SK-MEL-5 (cell line): ENCODE measurements around the gene UBXN10. TPM values are rescaled to one million over a fixed set of nuclear protein-coding genes. Genes with fewer than 3 reads are reported as not detected.
"Not testable (repeated sequence)": the region's sequence is repeated elsewhere in the genome, so short reads cannot be mapped to it uniquely, and the experiment has no call there.

Source experiments
- DNase-seq: peaks from one replicate; pipeline ENCODE4 v3.0.0-alpha.2; 2016; ENCODE audit warnings: low read depth, low spot score
- in situ Hi-C: cut with HindIII; loops from 2 replicates; pipeline ENCODE4 v1.10.0; 2016; ENCODE audit warnings: low sequenced_read_pairs, high pct_unique_total_duplicates, low pct_unique_long_range_greater_than_20kb
- total RNA-seq: library from RNA; depleted of rRNA; stranded (reverse); fragments of >200 nt; shearing (Covaris generic); gene quantifications from 2 replicates; pipeline ENCODE4 v1.2.3, GENCODE V29; 2014

UBXN10 gene
- total RNA-seq, 1 experiment from 2014 or later = 0.08 TPM

DNA sequence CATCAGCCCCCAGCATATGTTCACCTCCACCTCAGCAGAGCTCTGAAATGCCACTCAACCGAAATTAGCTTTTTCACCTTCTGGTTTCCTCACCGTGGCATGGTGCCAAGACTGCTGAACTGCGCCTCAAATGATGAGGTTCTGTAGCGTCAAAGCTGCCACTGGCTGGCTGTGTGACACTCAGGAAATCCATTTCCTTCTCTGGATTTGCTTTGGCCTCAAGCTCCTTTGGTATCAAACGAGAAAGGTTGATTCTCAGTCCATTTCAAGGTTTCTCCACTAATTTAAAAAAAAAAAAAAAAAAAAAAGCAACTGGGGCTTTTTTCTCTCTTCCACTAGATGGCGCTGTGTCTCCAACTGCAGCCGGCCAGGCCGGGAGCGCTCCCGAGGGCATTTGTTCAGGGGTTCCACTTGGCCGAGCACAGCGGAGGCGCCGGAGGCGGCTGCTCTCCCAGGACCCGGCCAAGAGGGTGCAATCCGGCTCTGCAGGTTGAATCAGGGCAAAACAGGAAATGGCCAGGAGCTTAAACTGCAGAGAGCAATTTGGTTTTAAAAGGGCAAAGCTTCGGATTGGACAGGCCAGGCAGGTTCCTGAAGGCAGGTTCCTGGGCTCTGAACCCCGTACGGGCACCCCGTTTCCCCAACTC is 26.9 kb downstream of the UBXN10 start:
- peak; percentile 58 for DNase-seq
- in situ Hi-C loops = no loop called here

DNA sequence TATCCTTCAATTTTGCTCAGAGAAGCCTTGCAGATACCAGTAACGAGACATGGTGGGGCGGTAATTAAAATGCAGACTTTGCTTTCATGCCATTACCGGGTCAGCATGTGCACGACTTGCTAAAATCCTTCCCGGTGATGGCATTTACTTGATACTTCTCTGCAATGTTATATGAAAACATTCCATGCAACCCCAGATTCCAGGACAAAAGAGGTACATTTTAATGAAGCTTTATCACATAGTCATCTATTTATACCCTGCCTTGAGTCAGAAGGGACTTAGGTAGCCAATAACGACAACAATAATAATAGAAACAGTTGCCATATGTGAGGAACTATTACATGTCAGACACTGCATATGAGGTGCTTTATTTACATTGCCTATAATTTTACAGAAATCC is 29.8 kb downstream of the UBXN10 start:
- no peak for DNase-seq
- in situ Hi-C loops = no loop called here

DNA sequence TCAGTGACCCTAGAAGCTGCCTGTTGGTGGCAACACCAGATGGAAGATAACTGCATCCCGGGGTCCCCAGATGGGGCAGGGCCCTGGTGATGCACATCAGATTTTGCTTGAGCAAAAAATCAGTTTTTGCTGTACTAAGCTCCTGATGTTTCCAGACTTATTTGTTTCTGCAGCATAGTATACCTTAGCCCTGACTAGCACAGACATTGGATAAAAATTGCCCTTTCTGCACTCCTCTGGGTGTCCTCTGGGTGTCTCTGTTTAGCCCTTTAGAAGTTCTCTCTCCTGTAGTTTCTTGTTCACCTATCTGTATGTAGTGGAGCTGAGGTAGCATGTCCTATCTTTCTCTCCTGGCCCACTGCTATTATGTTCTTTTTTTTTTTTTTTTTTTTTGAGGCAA is 30.7 kb downstream of the UBXN10 start:
- DNase-seq = peak; percentile 46
- in situ Hi-C loops = no loop called here

DNA sequence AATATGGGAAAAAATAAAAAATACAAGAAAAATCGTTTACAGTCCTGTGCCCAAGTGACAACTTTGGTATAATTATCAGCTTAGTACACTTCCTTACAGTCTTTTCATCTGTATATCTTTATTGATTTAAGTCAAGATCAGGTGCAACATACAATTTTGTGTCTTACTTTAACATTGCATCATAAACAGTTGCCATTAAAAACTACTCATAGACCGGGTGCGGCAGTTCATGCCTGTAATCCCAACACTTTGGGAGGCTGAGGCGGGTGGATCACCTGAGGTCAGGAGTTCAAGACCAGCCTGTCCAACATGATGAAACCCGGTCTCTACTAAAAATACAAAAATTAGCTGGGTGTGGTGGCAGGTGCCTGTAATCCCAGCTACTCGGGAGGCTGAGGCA is 33.2 kb downstream of the UBXN10 start:
- in situ Hi-C loops, DNase-seq: not testable (repeated sequence)

DNA sequence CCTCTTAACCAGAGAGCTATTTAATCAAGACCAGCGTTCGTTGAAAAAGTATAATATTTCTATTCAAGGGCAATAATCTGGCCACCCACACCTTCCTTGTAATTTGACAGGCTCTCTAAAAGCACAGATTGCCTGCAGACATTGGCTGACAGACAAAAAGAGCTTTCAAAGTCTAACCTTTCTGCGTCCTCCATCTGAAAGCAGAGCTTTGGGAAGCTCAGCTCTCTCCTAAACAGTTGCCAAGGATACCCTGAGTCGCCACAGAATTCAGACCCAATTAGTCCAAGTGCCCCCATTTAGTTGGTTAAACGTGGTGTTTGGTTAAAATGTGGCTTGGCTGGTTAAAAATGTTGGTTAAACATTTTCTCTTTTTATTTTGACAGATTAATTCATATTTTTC is 34.1 kb downstream of the UBXN10 start:
- peak; percentile 70 for DNase-seq
- in situ Hi-C loops = no loop called here

DNA sequence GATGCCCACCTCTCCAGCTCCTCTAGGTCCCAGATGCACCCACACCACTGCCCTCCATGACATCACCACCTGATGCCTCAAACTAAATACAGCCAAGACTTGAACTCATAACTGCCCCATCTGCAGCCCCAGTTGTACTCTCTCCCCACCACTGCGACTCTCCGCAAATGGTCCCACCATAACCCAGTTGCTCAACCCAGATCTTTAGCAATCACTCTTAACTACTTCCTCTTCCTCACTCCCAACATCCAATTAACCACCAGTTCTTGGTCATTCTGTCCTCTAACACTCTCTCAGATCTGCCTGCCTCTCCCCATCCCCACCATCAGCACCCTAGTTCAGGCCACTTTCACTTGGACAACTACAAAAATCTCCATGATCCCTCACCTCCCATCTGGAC is 37.2 kb downstream of the UBXN10 start:
- in situ Hi-C loops = no loop called here
- DNase-seq = no peak

DNA sequence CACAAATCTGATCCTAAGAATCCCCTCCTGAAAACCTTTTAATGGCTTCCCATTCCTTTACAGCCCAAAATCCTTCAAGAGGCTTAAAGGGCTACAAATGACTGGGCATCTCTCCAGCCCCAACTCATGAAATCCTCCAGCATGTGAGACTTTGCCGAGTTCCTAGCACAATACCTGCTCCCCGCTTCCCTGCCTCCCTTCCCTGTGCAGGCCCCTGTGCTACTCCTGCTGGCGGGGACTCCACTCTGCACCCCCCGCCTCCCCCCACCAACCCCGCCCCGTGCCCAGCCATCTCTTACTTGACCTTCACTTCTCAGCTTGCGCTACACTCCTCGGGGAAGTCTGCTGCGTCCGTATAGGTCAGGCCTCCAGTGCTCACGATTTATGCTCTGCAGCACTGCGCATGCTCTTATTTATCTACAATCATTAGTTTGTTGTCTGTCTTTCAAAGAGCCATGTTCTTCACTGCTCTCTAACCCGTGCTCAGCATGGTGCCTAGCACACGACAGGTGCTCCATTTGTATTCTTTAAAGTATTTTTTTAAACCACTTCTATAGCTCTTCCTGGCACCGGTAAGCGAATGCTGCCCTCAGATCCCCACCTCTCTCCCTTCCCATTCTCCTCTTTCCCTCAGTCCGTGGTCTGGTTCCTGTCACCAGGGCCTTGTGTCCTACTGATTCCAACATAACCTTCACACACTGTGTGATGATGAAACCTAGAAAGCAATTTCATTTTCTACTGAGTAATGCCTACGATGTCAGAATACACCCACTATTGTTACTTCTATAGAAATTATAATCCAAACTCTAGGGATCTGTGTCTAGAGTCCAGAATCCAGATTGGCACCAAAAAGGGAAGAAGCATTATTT is 37.9 kb downstream of the UBXN10 start:
- no peak for DNase-seq
- in situ Hi-C loops = no loop called here

DNA sequence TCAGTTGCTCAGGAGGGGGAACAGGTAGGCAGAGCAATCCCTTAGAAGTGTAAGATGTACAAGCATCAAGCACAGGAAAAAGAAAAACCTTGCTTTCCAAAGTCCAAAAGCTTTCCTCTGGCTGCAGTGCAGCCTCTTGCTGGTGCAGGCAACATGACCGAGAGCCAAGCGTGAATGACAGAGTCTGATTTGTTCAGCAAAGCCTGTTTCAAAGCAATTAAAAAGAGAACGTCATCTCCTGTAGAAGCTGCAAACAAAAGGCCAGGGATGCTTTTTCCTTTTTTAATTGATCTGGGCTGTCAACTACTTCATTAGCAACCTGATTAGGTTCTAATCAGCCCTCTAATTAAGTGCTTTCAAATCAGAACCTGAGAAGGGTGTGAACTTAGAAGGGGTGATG is 38.6 kb downstream of the UBXN10 start:
- in situ Hi-C loops = no loop called here
- no peak for DNase-seq

DNA sequence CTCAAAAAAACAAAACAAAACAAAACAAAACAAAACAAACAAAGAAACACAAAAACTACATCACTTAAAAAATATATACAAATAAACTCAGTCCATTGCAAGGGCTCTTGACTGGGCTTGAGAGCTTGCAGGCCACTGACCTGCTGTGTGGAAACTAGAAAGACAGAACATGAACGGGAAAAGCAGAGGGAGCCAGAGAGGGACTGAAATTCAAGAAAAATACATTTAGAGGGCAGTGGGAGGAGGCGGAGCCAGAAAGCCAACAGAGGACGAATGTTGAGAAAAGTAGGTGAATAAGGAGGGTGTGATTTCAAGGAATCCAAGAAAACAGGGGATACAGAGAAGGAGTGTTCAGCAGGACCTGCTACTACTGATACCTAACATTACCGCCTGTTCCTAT is 41.8 kb downstream of the UBXN10 start:
- DNase-seq = no peak
- in situ Hi-C loops = no loop called here

DNA sequence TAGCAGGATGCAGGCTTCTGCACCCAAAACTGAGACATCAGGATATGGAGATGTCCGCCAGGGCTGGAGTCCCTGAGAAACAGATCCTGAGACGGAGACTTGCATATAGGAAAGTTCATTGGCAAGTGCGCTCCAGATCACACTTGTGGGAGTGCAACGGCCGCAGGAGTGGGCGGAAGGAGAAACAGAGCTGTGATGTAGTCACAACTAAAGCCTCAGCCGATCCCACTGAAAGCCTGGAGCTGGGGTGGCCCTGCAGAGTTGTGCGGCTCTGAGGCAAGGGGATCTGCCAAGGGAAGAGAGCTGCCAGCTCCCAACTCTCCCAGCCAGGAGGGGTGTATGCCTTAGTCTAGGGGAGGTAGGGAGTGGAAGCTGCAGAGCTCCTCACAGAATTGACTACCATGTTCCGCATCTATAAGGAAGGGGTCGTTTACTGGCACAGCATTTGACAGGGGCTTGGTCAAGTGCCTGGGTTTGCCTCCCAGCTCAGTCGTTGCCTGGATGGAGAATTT is 42.5 kb downstream of the UBXN10 start:
- in situ Hi-C loops = no loop called here
- no peak for DNase-seq

DNA sequence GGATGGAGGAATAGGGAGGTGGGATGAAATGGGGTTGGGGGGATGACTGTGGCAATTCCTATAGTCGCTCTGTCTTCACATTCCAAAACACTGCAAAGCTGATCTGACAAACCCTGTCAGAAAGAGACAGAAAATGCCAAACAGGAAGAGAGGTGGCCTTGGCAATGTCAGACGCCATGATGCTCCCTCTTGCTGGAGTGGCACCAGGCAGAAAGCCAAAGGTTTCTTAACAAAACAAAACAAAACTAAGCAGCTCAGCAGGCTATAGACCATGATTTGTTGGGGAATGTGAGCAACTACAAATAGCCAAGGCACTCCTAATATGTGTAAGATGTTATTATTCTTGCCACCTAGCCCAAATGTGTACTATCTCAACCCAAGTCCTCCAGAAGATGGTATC is 43.3 kb downstream of the UBXN10 start:
- no peak for DNase-seq
- in situ Hi-C loops = no loop called here

DNA sequence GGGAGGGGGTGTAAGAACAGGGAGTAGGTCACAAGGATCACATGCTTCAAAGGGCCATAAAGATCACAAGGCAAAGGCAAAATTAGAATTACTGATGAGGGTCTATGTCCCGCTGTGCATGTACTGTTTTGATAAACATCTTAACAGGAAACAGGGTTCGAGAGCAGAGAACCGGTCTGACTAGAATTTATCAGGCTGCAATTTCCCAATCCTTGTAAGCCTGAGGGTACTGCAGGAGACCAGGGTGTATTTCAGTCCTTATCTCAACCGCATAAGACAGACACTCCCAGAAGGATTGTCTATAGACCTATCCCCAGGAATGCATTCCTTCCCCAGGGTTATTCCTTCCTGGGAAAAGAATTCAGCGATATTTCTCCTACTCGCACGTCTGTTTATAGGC is 46.7 kb downstream of the UBXN10 start:
- in situ Hi-C loops, DNase-seq: not testable (repeated sequence)

DNA sequence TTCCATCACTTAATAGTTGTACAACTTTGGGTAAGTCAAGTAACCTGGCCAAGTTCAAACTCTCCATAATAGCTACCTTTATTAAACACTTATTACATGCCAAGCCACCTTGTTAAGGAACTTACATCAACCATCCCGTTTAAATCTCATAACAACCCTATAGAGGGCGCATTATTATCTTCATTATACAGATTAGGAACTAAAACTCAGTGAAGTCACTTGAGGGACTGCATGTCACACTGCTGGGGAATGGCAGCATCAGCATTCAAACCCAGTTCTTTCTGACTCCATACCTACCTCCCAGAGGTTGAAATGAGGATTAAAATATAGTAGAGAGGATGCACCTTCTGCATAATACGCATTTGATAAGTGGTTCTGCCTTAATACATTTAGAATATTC is 47.5 kb downstream of the UBXN10 start:
- in situ Hi-C loops = no loop called here
- peak; percentile 45 for DNase-seq

DNA sequence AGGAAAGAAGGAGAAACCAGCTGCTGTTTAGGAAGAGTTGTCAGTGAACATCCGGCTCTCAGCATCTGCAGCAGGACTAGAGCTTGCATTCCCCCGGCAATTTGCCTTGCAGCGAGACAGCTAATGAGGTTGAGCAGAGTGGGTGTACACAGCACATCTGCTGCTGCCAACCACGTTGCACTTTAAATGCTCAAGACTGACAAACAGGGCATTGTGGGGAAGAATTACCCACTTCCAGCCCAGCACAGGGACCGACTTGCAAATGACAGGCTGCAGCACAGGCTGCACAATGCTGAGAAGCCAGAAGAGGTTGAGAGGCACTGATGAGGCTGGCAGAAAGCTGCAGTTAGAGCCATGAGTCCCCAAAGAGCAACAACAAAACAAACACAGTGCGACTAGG is 48.0 kb downstream of the UBXN10 start:
- peak; percentile 34 for DNase-seq
- in situ Hi-C loops = no loop called here

DNA sequence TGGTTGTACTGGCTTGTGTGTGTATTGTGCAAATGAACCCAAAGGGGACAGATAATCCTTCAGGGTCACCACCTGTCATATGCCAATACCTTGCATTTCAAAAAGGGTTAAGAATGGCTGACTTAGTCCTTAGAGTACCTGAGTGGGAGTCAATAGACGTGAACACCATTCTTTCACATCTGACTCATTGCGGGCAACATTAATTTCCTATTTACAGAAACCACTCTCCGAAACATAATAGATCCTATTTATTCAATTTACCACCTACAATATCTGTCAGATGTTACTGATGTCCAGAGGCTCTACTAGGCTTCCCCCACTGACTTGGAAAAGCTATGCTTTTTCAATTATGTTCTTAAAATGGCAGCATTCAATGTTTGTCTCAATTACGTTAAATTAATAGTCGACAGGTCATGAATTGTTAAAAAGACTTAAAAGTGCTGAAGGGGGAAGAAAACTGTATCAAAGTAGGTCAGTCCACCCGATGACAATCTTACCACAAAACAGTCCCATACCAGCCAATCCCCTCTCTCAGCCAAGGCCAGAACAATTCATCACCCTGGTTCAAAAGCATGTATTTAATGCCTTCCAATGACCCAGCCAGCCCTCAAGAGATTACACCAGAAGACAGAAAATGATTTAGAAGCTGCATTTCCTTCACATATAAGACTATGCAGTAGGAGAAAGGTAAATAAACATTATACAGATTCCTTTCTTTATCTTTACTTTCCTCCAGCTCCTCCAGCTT is 49.1 kb downstream of the UBXN10 start:
- DNase-seq = no peak
- in situ Hi-C loops = no loop called here

DNA sequence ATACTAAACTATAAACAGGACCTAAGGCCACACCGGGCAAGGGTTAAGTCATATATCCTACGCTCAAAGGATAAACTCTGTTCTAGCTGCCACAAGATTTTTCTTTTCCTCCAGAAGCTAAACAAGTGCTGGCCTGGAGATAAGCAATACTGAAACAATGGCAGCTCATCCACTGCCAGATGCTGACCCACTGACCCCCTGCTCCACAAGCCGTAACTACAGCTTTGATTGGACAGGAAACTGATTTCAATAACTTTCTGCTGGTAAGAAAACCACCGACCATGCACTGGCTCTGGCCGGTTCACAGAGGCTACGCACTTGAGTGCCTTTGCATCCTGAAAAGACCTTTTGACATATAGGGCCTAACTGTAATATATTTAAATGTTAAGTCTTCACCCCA is 51.8 kb downstream of the UBXN10 start:
- in situ Hi-C loops = no loop called here
- no peak for DNase-seq

DNA sequence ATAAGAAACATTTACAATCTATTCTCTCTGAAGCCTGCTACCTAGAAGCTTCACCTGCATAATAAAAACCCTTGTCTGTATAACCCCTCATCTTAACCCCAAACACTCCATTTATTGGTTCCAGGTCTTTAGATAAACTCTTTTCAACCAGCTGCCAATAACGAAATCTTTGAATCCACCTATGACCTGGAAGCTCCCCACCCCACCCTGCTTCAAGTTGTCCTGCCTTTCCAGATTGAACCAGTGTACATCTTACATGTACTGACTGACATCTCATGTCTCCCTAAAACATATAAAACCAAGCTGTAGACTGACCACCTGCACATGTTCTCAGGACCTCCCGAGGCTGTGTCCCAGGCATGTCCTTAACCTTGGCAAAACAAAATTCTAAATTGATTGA is 54.1 kb downstream of the UBXN10 start:
- no peak for DNase-seq
- in situ Hi-C loops = no loop called here

DNA sequence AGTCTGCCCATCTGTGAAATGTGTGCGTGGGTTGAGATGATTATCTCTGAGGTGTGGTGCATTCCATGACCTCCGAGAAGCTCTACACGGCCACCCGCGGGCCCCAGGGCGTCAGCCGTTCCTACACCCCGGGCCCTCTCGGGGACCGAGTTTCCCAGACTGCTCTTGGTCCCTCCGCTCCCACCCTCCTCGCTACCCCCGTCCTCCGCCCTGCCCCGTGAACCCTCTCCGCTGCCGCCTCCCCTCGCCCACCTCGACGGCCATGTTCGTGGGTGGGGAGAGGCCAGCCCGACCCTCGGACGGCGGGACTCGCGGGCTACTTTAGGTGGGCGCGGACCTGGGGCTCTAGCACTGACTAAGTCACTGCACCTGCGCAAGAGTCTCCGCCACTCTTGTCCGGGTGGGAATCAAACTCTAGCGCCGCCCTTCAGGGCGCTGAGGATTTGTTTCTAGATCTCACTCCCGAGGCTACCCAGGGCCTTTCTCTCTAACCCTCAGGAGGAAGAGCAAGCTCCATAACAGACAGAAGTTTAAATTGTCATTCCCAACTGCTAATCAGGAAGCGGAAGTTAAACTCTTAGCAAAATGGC is 57.1 kb downstream of the UBXN10 start:
- in situ Hi-C loops = no loop called here
- DNase-seq = no peak
